Breast epithelium (tissue), 3 donors: ENCODE data around the gene YJEFN3.

Experiments used
- POLR2A ChIP-seq: fragments of 450-650 bp; IDR thresholded peaks from one replicate; pipeline ENCODE4 v1.6.1; 2016; ENCODE audit warnings: antibody characterized with exemption, mild to moderate bottlenecking, moderate library complexity
- POLR2AphosphoS5 ChIP-seq, 3 donors: sonication (generic); formaldehyde crosslinking; IDR thresholded peaks; one replicate each; pipeline ENCODE4 v1.6.1; 2017; ENCODE audit warnings: antibody characterized with exemption in 3 of 3
- TF ChIP-seq, protein P1 (sequence below), 3 donors: fragments of 450-650 bp; IDR thresholded peaks; one replicate each; pipeline ENCODE4 v1.5.1; 2016 to 2017; ENCODE audit warnings: antibody characterized with exemption in 3 of 3, mild to moderate bottlenecking in 3 of 3, moderate library complexity in 3 of 3

DNA sequence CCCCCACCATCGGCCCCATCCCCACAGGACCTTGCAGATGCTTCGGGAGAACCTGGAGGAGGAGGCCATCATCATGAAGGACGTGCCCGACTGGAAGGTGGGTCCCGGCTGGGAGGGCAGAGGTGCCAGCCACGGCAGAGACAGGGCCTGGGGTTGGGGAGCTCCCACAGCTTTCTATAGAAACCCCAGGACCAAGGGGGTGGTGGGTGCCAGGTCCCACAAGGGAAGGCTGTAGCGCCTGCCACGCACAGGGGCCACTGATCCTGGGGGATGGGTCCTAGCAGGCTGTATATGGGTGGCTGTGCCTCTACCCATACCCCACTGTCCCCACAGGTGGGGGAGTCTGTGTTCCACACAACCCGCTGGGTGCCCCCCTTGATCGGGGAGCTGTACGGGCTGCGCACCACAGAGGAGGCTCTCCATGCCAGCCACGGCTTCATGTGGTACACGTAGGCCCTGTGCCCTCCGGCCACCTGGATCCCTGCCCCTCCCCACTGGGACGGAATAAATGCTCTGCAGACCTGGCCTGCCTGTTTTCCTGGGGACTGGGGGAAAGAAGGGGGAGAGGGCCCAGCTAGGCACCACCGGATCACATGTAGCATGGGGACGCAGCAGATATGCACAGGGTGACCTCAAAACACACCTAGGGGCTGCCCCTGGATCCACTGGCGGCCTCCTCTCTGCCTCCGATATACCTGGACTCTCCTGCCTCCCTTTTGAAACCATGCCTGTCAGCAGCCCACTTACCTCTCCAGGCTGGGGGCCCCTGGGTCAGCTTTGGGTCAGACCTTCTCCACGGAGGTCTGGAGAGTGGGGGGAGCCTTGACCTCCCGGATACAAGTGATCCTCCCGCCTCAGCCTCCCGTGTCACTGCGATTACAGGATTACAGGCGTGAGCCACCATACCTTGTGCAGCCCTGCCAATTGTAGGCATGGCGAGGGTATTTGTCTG is 761 bp upstream of the YJEFN3 start:
- TF ChIP-seq, protein P1, sequence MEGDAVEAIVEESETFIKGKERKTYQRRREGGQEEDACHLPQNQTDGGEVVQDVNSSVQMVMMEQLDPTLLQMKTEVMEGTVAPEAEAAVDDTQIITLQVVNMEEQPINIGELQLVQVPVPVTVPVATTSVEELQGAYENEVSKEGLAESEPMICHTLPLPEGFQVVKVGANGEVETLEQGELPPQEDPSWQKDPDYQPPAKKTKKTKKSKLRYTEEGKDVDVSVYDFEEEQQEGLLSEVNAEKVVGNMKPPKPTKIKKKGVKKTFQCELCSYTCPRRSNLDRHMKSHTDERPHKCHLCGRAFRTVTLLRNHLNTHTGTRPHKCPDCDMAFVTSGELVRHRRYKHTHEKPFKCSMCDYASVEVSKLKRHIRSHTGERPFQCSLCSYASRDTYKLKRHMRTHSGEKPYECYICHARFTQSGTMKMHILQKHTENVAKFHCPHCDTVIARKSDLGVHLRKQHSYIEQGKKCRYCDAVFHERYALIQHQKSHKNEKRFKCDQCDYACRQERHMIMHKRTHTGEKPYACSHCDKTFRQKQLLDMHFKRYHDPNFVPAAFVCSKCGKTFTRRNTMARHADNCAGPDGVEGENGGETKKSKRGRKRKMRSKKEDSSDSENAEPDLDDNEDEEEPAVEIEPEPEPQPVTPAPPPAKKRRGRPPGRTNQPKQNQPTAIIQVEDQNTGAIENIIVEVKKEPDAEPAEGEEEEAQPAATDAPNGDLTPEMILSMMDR (IDR thresholded peaks at IDR 0.05) = no peak
- TF ChIP-seq POLR2A (no peak), POLR2AphosphoS5 (IDR thresholded peaks at IDR 0.05) (no peak)
